ENCODE results near the gene FAM219B.

The FAM219B gene

GRCh38 chr15:74868059-74868458 is 38.6 kb downstream of the FAM219B start:
- Histone ChIP-seq H3K4me3 (ENCODE audit: insufficient read depth, low read length, poor library complexity, severe bottlenecking) (no peak overlapping the region), H3F3A (ENCODE audit: insufficient read depth) (peaks cover 9% of the 10 kb centered on the region), H4K20me1 (ENCODE audit: low read depth, low read length) (peaks cover 3% of the 10 kb centered on the region; the same call in 1 of the 2 replicates), H3K79me2 (ENCODE audit: insufficient read depth, low read length) (peaks cover 90% of the 10 kb centered on the region), H3K36me3 (ENCODE audit: low read length) (peaks cover 6% of the 10 kb centered on the region; the same call in 1 of the 2 replicates), H3K4me2 (ENCODE audit: low read depth, low read length, poor library complexity, severe bottlenecking) (no peak overlapping the region), H3K9me3 (ENCODE audit: insufficient read depth, low read length) (no peaks in the 10 kb centered on the region), H3K9me2 (replicated peaks; ENCODE audit: insufficient read depth, low read length) (no peaks in the 10 kb centered on the region), H3K27ac (ENCODE audit: low read depth, low read length) (no peak overlapping the region), H3K9ac (ENCODE audit: low read length) (no peak overlapping the region), H3K27me3 (ENCODE audit: low read length) (no peaks in the 10 kb centered on the region), H2AFZ (ENCODE audit: low read depth, low read length, severe bottlenecking) (no peak overlapping the region)
- TF ChIP-seq EZH2phosphoT487 (conservative IDR thresholded peaks at IDR 0.05; ENCODE audit: low read length): no peak
- TF ChIP-seq CTCF (IDR thresholded peaks at IDR 0.05; ENCODE audit: insufficient read depth, low read length, poor library complexity, severe bottlenecking): no peak

- Histone ChIP-seq H3K4me2 (ENCODE audit: low read depth, low read length, poor library complexity, severe bottlenecking) (no peak overlapping the region), H3K27ac (ENCODE audit: low read depth, low read length) (no peak overlapping the region), H3K79me2 (ENCODE audit: insufficient read depth, low read length) (peaks cover 91% of the 10 kb centered on the region)
These were observed 39.1 kb downstream of the FAM219B start for GRCh38 chr15:74867466-74868038.

GRCh38 chr15:74866090-74866489 is 40.6 kb downstream of the FAM219B start:
- peaks cover 9% of the 10 kb centered on the region for H3F3A ChIP-seq (ENCODE audit: insufficient read depth)
- peaks cover 3% of the 10 kb centered on the region; the same call in 1 of the 2 replicates for H4K20me1 ChIP-seq (ENCODE audit: low read depth, low read length)
- H3K79me2 ChIP-seq (ENCODE audit: insufficient read depth, low read length): peaks cover 85% of the 10 kb centered on the region
- no peaks in the 10 kb centered on the region for H3K9me2 ChIP-seq (replicated peaks; ENCODE audit: insufficient read depth, low read length)
- no peaks in the 10 kb centered on the region for H3K27me3 ChIP-seq (ENCODE audit: low read length)
- TF ChIP-seq EZH2phosphoT487 (conservative IDR thresholded peaks at IDR 0.05; ENCODE audit: low read length): no peak
- no peak for TF ChIP-seq CTCF (IDR thresholded peaks at IDR 0.05; ENCODE audit: insufficient read depth, low read length, poor library complexity, severe bottlenecking)
- H3K4me2 ChIP-seq (ENCODE audit: low read depth, low read length, poor library complexity, severe bottlenecking): no peak overlapping the region
- H3K9ac ChIP-seq (ENCODE audit: low read length): no peak overlapping the region
- H2AFZ ChIP-seq (ENCODE audit: low read depth, low read length, severe bottlenecking): no peak overlapping the region
- H3K36me3 ChIP-seq (ENCODE audit: low read length): peaks cover 6% of the 10 kb centered on the region; the same call in 1 of the 2 replicates
- H3K27ac ChIP-seq (ENCODE audit: low read depth, low read length): no peak overlapping the region
- no peaks in the 10 kb centered on the region for H3K9me3 ChIP-seq (ENCODE audit: insufficient read depth, low read length)
- no peak overlapping the region for H3K4me3 ChIP-seq (ENCODE audit: insufficient read depth, low read length, poor library complexity, severe bottlenecking)

More at GRCh38 chr15:74867466-74868038, 39.1 kb downstream of the FAM219B start:
- Histone ChIP-seq H3F3A (ENCODE audit: insufficient read depth) (peaks cover 9% of the 10 kb centered on the region), H3K27me3 (ENCODE audit: low read length) (no peaks in the 10 kb centered on the region), H3K36me3 (ENCODE audit: low read length) (peaks cover 6% of the 10 kb centered on the region; the same call in 1 of the 2 replicates), H2AFZ (ENCODE audit: low read depth, low read length, severe bottlenecking) (no peak overlapping the region), H4K20me1 (ENCODE audit: low read depth, low read length) (peaks cover 3% of the 10 kb centered on the region; the same call in 1 of the 2 replicates), H3K9me3 (ENCODE audit: insufficient read depth, low read length) (no peaks in the 10 kb centered on the region), H3K4me3 (ENCODE audit: insufficient read depth, low read length, poor library complexity, severe bottlenecking) (no peak overlapping the region), H3K9ac (ENCODE audit: low read length) (no peak overlapping the region), H3K9me2 (replicated peaks; ENCODE audit: insufficient read depth, low read length) (no peaks in the 10 kb centered on the region)
- no peak for TF ChIP-seq CTCF (IDR thresholded peaks at IDR 0.05; ENCODE audit: insufficient read depth, low read length, poor library complexity, severe bottlenecking)
- no peak for TF ChIP-seq EZH2phosphoT487 (conservative IDR thresholded peaks at IDR 0.05; ENCODE audit: low read length)

Data from SU-DHL-6 (cell line).